HG03432 (cell line): Measurements from ENCODE around the gene MGAT5B.

Source experiments
- ATAC-seq: cut with Tn5 transposase; IDR thresholded peaks from one replicate; pipeline ENCODE4 v1.9.1; 2021; ENCODE audit warnings: mild to moderate bottlenecking, moderate library complexity; ENCODE audit not compliant: unreplicated experiment

The MGAT5B gene

GRCh38 chr17:76901542-76902197 is 33.5 kb downstream of the MGAT5B start:
- no peak for ATAC-seq

- no peak for ATAC-seq
Observed at GRCh38 chr17:76902476-76902875, 34.3 kb downstream of the MGAT5B start.

GRCh38 chr17:76903631-76904030 is 35.4 kb downstream of the MGAT5B start:
- no peak for ATAC-seq

GRCh38 chr17:76904116-76904515 is 35.9 kb downstream of the MGAT5B start:
- no peak for ATAC-seq

- no peak for ATAC-seq
Observed at GRCh38 chr17:76905036-76905435, 36.8 kb downstream of the MGAT5B start.

- no peak for ATAC-seq
Observed at GRCh38 chr17:76905836-76906235, 37.6 kb downstream of the MGAT5B start.

- no peak for ATAC-seq
Observed at GRCh38 chr17:76906463-76906862, 38.3 kb downstream of the MGAT5B start.

GRCh38 chr17:76907352-76907751 is 39.1 kb downstream of the MGAT5B start:
- ATAC-seq: no peak

- no peak for ATAC-seq
Observed at GRCh38 chr17:76909971-76910760, 42.0 kb downstream of the MGAT5B start.

GRCh38 chr17:76911299-76912017 is 43.3 kb downstream of the MGAT5B start:
- no peak for ATAC-seq

GRCh38 chr17:76912421-76913164 is 44.4 kb downstream of the MGAT5B start:
- ATAC-seq: no peak

GRCh38 chr17:76914937-76915336 is 46.7 kb downstream of the MGAT5B start:
- ATAC-seq: no peak

- ATAC-seq: no peak
Observed at GRCh38 chr17:76915840-76916510, 47.8 kb downstream of the MGAT5B start.

- no peak for ATAC-seq
Observed at GRCh38 chr17:76917829-76918228, 49.6 kb downstream of the MGAT5B start.

GRCh38 chr17:76918811-76919210 is 50.6 kb downstream of the MGAT5B start:
- ATAC-seq: no peak

GRCh38 chr17:76920364-76921139 is 52.3 kb downstream of the MGAT5B start:
- no peak for ATAC-seq

- ATAC-seq: no peak
Observed at GRCh38 chr17:76921340-76922036, 53.3 kb downstream of the MGAT5B start.

GRCh38 chr17:76922084-76922483 is 53.9 kb downstream of the MGAT5B start:
- ATAC-seq: no peak

GRCh38 chr17:76922967-76923366 is 54.8 kb downstream of the MGAT5B start:
- no peak for ATAC-seq
